HL-60/S4 treated with phorbol 12-myristate 13-acetate at 8.2 ng/mL for 4 days and 3 days (cell line): ENCODE measurements around the gene MCCD1.

ENCODE experiments used
- in situ Hi-C: fragments of 300-500 bp; cut with MboI; formaldehyde crosslinking; loops from 2 replicates; pipeline ENCODE4 v1.15.0; 2022; ENCODE audit warnings: low sequenced_read_pairs

Gene MCCD1

DNA sequence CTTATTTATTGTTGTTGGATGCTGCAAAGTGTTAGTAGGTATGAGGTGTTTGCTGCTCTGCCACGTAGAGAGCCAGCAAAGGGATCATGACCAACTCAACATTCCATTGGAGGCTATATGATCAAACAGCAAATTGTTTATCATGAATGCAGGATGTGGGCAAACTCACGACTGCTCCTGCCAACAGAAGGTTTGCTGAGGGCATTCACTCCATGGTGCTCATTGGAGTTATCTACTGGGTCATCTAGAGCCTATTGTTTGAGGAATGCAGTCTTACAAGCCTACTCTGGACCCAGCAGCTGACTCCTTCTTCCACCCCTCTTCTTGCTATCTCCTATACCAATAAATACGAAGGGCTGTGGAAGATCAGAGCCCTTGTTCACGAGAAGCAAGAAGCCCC is 18.8 kb upstream of the MCCD1 start:
- in situ Hi-C loops: no loop called here

DNA sequence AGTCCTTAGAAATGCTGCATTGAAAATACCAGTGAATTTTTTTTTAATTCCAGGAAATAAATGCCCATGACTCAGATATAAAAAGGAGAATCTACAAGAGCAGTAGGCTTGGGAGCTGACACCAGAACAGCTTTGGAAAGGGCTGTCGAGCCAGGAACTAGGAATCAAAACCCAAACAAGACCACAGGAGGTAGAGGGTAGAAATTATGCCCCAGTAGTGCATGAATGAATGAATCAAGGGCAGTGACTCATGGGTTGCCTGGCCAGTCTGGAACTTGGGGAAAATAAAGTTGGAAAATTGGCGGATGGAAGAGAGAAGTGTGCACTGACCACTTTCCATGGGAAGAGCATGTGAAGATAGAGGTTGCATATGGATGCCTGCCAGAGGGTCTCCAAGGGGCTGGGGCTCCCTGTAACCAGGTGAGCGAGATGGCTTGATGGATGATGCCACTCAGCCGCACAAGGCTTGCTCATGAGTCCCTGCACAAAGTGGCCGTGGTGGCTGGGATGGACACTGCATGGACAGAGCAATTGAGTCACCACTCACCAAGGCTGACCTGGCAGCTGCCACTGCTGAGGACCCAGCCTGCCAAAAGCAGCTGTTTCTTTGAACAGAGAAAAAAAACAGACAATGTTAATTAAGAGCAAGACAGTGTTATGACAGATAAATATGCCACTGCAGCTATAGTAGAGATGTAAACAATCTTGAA is 15.2 kb upstream of the MCCD1 start:
- in situ Hi-C loops: no loop called here

DNA sequence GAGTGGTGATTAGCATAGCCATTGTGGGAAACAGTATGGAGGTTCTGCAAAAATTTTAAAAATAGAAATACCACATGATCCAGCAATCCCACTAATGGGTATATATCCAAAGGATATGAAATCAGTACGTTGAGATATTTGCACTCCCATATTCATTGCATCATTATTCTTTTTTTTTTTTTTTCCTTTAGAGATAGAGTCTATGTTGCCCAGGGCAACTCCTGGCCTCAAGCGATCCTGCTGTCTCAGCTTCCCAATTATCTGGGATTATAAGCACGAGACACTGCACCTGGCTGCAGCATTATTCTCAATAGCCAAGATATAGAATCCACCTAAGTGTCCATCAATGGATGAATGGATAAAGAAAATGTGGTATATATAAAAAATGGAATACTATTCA is 6.9 kb upstream of the MCCD1 start:
- in situ Hi-C loops: no loop called here

DNA sequence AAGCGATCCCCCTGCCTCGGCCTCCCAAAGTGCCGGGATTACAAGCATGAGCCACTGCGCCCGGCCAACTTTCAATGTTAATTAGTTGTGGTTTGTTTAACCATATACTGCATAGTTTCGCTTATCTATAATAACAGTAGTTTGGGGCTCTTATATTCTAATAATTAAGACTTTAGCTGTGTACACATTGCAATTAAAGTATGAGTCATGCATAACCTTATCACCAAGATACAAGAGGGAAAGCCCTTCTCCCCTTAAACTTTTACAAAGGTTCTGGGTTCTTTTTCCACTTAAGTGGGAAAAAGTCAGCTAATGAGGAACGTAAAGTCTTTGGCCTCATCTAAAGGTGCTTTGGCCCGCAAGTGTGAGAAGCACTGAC is 3.2 kb upstream of the MCCD1 start:
- in situ Hi-C loops: no loop called here

DNA sequence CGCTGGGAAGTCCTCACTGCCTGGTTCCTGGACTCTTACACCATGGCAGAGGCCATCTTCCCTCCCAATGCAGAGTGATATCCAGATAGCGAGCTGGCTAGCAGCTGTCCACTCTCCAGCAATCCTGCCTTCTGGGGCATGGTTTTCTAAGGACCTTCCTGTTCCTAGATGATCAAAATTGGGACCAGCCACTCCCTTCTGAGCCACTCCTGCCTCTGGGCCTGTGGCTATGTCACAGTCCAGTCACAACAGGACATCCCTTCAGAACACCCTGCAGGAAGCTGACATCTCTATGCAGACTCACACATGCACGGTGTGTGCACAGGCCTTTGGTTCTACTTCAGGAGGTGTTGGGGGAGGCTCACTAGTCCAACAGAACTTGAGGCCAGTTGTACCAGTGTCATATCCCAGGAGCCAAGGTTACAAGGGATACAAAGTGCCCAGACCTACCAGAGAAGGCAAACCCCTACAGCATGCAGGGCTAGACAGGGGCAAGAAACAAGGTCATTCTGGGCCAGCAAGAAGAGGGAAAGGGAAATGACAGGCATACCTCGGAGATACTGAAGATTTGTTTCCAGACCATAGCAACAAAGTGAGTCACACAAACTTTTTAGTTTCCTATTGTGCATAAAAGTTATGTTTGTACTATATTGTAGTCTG is 2.7 kb upstream of the MCCD1 start:
- in situ Hi-C loops: no loop called here

DNA sequence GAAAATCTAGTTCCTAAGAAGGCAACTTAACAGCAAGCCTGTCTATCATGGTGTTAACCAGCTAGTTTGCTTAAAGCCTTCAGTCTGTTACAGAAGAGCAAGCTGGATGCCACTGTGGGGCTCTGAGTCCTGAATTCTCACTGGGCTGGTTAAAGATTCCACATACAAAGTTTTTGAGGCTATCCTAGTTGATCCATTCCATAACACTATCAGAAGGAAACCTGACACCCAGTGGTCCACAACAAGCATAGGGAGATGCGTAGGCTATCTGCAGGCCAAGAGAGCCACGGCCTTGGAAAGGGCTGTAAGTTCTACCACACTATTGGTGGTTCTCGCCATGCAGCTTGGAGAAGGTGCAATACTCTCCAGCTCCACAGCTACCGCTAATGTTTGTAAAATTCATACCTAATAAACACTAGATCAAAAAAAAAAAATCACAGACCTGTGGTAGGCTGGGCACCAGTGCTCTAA is 420 bp upstream of the MCCD1 start:
- in situ Hi-C loops: no loop called here

DNA sequence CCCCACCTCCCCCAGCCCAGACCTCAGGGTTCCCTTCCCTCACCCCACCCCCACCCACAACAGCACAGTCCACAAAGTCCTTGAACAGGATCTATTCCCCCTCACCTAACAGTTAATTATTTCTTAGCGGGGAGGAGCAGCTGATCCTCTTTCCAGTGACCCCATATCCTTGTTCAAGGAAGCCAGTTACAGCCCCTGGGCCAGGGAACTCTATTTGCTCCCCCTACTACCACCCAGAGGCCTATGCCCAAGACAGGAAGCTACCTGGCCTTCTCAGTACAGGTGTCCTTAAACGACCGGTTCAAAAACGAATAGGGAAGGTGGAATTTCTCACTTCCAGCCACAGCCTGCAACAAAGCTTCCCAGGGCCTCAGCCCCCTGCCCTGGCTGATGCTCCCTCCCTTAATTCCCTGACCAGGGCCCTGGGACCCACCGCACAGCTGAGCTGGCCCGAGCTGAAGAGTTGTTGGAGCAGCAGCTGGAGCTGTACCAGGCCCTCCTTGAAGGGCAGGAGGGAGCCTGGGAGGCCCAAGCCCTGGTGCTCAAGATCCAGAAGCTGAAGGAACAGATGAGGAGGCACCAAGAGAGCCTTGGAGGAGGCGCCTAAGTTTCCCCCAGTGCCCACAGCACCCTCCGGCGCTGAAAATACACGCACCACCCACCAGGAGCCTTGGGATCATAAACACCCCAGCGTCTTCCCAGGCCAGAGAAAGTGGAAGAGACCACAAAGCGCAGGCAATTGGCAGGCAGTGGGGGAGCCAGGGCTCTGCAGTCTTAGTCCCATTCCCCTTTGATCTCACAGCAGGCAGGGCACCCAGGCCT is 778 bp downstream of the MCCD1 start:
- in situ Hi-C loops: no loop called here

DNA sequence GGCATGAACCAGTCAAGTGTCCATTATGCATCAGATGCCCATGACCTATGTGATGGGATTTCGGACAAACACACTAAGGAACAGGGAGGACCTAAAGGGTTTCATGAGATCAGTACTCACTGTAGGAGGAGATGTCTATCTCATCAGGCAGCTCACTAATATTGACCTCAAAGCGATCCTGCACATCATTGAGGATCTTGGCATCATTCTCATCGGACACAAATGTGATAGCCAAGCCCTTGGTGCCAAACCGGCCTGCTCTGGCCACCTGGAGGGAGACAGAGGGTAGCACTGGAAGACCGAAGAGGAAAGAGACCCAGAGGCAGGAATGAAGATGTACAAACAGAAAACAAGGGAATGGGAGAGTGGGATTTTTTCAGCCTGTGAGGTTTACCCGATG is 1.9 kb downstream of the MCCD1 start:
- in situ Hi-C loops: no loop called here

DNA sequence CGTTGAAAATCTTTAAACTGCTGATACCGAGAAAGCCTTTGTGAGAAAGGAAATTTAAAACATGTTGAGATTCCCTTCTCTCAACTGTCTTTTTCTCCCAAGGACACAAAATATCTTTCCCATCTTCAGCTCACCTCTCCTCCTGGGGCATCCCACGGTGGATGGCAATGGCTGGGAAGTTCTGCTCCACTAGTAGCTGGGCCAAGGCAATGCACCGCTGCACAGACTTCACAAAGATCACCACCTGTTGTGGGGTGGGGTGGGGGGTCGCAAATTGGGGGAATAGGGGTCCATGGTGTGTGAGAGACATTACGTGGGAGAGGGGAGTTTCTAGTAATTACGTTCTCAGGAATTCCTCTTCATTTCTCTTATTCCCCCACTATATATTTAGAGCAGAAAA is 2.4 kb downstream of the MCCD1 start:
- in situ Hi-C loops: no loop called here

DNA sequence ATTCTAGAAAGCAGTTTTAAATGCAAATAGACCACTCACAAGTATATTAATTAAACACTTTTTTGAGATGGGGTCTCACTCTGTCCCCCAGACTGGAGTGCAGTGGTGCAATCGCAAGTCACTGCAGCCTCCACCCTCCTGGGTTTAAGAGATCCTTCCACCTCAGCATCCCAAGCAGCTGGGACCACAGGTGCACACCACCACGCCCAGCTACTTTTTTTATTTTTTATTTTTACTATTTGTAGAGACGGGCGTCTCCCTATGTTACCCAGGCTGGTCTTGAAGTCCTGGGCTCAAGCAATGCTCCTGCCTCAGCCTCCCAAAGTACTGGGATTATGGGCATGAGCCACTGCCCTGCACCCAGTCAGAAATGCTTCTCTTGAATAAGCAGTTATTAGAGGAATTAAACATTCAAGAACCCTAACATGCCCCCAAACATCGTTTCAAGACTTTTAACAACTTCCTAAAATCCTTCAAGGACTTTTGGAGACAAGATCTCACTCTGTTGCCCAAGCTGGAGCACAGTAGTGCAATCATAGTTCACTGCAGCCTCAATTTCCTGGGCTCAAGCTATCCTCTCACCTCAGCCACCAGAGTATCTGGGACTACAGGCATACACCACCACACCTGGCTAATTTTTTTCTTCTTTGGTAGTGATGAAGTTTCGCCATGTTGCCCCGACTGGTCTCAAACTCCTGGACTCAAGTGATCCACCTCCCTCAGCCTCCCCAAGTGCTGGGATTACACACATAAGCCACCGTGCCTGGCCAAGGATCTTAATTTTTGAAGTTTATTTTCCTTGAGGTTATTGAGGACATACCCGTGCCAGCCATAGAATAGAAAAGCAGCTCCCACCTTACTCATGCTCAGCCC is 3.2 kb downstream of the MCCD1 start:
- in situ Hi-C loops: no loop called here

DNA sequence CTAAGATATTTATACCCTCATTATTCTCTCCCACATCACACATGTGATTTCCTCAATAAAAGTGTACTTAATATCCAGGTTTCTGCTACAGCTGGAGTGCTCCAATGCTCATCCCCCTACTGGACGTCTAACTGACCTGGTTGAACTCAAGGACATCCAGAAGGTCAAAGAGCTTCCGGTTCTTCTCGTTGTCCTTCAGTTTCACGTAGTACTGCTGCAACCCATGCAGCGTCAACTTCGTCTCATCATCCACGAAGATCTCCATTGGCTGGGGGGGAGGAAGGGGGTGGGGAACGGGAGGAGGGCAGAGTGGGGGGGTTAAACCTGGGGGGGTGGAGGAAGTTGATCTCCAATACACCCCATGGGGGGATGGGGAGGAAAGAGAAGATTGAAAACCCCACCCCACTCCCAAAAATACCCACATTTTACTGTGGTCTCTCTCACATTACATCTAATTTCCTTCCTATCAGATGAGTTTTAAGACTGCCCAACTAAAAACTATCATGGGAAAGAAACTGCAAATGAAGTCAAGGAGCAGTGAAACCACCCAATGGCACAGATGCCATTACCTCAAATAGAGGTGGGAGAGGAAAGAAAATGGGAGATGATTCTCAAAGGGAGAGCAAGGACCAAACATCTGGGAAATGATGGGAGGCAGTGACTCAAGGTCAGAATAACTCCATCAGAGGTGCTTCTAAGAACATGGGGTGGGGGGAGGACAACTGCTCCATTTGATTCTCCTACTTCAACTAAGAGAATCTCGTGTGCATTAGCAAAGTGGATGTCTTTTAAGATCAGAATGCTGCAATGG is 4.1 kb downstream of the MCCD1 start:
- in situ Hi-C loops: no loop called here

DNA sequence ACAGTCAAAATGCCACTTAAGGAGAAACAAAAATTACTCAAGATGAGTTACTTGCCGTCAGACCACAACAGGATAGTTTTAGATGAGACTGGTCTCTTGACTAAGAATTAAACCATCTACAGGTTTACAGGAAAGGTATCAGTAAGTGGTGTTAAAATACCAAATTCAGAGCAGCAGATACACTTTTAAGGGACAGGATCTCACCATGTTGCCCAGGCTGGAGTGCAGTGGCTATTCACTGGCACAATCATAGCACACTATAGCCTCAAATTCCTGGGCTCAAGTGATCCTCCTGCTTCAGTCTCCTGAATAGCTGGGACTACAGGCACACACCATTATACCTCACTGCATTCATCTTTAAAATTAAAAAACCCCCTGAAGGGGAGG is 4.7 kb downstream of the MCCD1 start:
- in situ Hi-C loops: no loop called here

DNA sequence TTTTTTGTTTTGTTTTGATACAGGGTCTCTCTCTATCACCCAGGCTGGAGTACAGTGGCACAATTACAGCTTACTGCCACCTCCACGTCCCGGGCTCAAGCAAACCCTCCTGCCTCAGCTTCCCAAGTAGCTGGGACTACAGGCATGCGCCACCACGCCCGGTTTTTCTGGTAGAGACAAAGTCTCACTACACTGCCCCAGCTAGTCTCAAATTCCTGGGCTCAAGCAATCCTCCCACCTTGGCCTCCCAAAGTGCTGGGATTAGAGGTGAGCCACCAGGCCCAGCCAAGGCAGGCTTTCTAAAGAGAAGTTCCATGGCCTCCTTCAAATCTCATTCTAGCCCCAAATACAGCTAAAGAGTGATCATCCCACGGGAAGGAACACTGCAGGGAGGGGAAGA is 5.2 kb downstream of the MCCD1 start:
- in situ Hi-C loops: no loop called here

DNA sequence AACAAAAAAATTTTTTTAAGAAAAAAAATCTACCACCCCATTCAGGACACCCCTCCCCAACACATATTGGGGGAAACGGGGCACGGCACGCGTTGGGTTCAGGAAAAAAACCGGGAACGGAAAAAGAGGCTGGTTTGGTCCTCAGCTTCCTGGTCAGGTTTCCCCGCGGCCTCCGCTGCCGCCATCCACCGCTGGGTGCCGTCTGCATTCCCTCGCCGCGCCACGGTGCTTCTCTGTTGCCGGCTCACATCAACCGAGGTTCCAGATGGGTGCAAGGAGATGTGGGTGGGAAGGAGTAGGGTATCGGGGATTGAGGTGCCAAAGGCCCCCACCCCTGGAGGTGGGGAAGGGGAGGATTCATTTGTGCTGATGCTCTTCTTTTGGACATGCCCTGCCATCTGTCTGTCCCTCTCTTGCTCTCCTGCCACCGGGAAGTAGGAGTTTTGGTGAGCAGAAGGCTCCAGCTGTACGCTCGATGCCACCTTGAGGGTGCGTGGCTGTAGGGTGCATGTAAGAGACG is 5.8 kb downstream of the MCCD1 start:
- in situ Hi-C loops: no loop called here

DNA sequence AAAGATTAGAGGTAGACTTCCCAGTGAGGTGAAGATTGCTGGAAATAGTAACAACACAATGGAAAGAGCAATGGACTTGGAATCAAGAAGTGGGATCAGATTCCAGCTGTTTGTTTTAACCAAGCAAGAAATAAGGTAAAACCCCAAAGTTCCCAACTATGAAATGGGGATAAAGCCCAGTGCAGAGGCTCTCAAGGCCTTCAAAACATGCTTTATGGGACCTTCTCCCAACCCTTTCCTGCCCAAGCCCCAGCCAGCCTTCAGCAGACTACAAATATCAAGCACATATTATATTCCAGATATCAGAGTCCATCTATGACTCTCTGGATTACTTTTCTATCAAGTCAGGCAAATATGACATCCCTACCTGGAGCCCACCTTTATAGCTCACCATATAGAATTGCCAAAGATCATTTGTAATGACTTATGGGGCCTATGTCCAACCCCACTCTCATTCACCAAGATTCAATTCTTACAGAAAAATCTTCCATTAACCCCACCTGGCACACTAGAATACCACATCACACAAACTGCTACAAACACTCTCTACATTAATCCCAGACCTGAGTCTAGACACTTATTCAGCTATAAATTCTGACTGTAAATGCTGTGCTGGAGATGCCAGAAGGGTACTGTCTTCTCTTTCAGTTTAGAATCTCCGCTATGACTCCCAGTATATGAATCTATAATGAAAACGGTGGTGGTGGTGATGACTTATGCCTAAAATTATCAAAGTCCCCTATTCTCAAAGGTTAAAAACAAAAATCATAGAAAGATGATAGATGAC is 7.0 kb downstream of the MCCD1 start:
- in situ Hi-C loops: no loop called here

DNA sequence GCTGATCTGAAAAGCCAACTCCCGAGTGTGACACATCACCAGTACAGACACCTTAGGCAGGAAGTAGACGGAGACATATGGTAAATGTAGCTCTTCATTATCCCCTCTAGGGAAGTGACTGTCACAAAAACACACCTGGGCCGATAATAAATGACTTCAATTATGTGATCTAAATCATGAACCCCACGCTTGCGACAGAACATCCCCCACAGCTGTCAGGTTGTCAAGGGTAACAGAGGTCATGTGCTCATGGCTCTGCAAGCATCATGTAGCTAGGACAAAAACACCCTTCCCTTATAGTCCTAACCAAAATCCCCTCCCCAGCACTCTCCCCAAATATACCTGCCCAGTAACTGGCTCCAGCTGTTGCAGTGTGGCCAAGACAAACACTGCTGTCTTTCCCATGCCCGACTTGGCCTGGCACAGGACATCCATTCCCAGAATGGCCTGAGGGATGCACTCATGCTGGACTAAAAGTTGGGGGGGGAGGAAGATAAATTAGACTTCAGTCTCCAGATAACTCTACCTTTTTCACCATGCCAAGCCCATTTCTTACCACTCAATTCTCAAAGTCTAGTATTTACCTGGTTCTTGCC is 10.1 kb downstream of the MCCD1 start:
- in situ Hi-C loops: no loop called here

DNA sequence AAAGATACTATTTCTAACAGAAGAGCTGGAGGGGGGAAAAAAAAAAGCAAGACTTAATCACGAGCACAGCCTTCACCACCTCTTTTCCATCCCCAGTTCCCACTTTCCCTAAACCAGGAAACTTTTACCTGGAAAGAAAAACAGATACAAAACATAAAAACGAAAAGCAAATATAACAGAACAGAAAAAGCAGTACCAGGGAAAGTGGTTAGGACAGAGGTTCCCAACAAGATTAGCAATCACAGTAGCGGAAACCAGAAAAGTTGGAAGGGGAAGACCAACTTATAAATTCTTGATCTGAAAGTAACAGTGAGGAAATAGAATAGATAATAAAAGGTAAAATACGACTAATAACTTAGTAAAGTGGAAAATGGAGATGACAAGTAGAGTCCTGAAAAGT is 11.9 kb downstream of the MCCD1 start:
- in situ Hi-C loops: no loop called here

DNA sequence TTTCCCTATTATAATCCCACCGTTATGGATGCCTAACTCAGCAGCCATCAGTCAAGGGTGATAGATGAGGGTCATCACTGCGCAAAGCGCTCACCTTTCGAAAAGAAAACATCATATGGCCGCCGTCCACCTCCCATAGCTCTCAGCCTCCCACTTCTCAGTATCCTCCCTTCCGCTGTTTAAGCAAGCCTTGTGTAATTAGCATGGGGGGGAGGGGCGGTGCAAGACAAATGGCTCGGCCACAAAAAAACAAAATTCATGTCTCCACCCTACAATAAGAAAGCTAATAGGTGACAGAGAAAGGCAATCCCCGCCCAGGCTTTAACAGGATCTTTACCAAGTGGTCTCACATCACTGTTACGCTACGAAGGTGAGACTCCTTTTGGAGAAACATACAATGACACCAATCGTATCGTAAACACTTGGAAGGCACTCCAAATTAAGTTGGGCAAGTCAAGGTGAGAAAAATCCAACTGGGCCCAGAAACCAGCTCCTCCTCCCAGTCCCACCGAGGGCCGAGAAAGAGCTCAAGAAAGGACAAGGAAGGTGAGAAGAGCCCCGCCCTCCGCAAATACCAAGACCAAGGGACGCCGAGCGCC is 12.4 kb downstream of the MCCD1 start:
- in situ Hi-C loops: no loop called here
